GM18511 (cell line): ENCODE measurements around the gene TMEM218.
"Not testable (repeated sequence)": the region's sequence is repeated elsewhere in the genome, so short reads cannot be mapped to it uniquely, and the experiment has no call there.

Experiments used
- ATAC-seq: cut with Tn5 transposase; IDR thresholded peaks from one replicate; pipeline ENCODE4 v1.9.1; 2021; ENCODE audit warnings: mild to moderate bottlenecking, moderate library complexity; ENCODE audit not compliant: unreplicated experiment

TMEM218 gene

DNA sequence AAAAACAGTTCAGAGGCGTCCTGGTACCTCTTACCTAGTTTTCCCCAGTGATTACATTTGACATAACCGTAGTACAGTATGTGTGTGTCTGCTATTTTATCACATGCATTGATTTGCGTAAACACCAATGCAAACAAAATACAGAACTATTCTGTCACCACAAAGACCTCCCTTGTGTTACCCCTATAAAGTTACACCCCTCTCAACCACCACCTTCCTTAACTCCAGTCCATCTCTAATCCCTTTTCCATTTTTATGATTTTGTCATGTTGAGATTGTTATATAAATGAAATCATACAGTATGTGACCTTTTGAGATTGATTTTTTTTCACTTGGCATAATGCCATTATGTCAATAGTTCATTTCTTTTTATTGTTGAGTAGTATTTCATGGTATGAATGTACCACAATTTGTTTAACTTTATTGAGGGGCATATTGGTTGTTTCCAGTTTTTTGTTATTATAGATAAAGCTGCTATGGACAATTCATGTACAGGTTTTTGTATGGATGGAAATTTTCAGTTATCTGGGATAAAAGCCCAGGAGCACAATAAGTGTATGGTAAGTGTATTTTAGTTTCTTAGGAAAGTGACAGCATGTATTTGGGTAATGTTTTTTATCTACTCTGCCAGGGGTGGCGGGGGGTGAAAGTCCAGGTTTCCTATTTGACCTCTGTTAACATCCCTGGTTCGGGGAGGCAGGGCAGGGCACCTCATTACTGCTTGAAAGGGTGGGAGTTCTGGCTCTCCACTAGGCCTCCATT, 54.3 kb downstream of the TMEM218 start:
- ATAC-seq = no peak

DNA sequence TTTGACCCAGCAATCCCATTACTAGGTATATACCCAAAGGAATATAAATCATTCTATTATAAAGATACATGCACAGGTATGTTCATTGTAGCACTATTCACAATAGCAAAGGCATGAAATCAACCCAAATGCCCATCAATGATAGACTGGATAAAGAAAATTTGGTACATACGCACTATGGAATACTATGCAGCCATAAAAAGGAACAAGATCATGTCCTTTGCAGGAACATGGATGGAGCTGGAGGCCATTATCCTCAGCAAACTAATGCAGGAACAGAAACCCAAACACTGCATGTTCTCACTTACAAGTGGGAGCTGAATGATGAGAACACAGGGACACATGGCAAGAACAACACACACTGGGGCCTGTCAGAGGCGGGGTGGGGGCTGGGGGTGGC, 55.3 kb downstream of the TMEM218 start:
- ATAC-seq = not testable (repeated sequence)

DNA sequence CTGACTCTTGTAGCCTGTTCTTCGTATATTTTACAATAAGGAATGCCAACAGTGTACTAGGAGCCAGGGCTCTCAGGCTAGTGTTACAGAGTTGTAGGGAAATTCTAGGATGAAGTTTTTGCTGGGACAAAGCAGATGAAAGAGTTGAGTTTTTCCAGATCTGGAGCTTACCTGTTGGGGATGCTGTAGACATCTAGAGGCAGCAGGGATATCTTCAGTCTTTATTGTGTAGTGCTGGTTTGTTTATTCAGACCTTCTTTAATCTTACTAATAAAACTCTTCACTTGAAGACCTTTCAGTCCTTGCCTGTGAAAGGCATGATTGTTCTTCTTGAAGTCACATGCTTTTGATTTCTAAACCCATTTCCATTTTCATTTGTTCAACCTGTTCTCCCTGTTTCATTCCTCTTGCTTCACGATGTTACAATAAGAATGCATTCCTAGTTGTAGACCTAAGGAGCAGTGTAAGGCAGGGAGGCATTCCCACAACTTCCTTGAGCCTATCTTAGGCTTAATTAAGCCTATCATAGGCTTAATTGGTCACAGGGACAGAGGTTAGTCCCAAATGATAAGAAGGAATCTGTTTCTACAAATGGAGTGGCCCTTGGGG, 56.2 kb downstream of the TMEM218 start:
- no peak for ATAC-seq

DNA sequence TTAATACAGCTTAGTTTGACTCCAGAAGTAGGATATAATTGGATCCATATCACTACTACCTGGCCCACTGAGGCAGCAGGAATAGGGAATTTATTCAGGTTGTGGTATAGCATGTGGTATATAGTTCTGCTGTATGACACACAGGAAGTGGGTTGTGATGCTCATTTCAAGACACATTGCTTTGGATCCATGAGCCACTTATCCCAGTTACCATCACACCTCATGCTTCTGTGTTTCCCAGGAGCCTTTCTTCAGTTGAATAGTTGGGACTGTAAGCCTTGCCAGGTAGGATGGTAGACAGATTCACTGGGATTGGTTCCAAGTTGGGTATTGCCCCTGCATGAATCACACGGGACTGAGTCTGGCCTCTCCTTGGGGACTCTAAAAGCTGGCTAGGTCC, 58.3 kb downstream of the TMEM218 start:
- ATAC-seq = no peak

DNA sequence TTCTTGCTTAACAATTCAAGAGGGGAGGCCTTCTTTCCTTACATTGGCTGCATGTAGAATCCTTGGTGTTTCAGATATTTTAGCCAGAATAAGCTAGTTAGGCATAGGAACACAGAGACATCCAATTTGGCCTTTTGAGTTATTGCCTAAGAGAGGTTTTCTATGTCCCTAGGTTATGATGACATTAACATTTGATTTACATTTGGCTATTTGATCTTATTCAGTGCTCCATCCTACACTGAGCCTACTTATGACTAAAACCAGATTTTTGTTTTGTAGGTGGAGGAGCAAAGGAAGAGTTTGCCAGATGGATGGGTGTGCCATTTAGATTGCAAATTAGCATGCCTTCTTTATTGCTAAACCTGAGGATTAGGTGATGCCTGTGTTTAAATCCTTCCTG, 59.4 kb downstream of the TMEM218 start:
- ATAC-seq = no peak

DNA sequence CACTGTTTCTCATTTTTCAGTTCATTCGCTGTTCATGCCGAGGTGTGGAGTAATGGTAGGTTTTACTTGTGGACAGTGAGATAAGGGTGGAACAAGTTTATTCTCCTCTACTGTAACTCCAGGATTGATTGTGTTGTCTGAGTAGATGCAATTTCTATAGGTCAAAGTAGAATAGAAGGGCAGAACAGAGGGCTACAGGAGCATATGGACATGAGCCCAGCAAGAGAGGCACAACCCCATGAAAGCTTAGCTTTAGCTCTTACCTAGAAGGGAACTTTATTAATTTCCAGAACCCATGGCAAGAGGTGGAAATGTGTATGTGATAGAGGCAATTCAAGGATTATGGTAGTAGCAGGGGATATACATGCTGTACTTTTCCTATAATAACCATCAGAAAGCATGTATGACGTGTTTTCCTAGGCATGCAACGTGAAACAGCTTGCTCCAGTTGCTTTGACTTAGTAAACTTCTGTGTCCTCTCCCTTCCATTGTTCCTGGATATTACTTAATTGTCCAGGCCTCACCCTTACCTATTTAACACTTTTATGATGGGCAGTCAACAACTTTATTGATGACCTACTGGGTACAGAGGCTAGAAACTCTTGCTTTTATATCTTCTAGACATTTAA, 62.1 kb downstream of the TMEM218 start:
- no peak for ATAC-seq
